GM19328 (cell line): ENCODE data around the gene CAPZA1.
A peak's percentile ranks its signal among the peaks of the same experiment; 100 is the strongest.

Experiments
- ATAC-seq: cut with Tn5 transposase; IDR thresholded peaks from one replicate; pipeline ENCODE4 v1.9.1; 2021; ENCODE audit warnings: mild to moderate bottlenecking, moderate library complexity; ENCODE audit not compliant: unreplicated experiment

Gene CAPZA1

GRCh38 chr1:112713466-112714312 lies 94.1 kb downstream of the CAPZA1 start:
- ATAC-seq = no peak

GRCh38 chr1:112714313-112715263 lies 95.0 kb downstream of the CAPZA1 start:
- peak; percentile 1 for ATAC-seq

GRCh38 chr1:112715264-112716053 lies 95.8 kb downstream of the CAPZA1 start, which contains the start of gene PPM1J:
Gene PPM1J, minus strand, starts transcription at chr1:112715332. Its CDS starts 31 bp downstream, at chr1:112715301.
- peak; percentile 73 for ATAC-seq

GRCh38 chr1:112716133-112716720 lies 96.6 kb downstream of the CAPZA1 start:
- ATAC-seq = no peak

GRCh38 chr1:112717263-112717873 lies 97.7 kb downstream of the CAPZA1 start:
- no peak for ATAC-seq

GRCh38 chr1:112718691-112719418 lies 99.2 kb downstream of the CAPZA1 start:
- ATAC-seq = no peak

- no peak for ATAC-seq
These were observed 100.1 kb downstream of the CAPZA1 start for GRCh38 chr1:112719706-112720105.

- no peak for ATAC-seq
These were observed 101.2 kb downstream of the CAPZA1 start for GRCh38 chr1:112720800-112721199.
